HL-60 (cell line): ENCODE measurements around the gene CELF5.
A peak's percentile ranks its signal among the peaks of the same experiment; 100 is the strongest.

Experiments used
- DNase-seq, 2 experiments: peaks; one replicate each; pipeline ENCODE4 v3.0.0-alpha.2; 2010 to 2020; ENCODE audit warnings: low read depth in 1 of 2, low spot score in 1 of 2
- H3K27ac ChIP-seq: fragments of 250-450 bp; sonication (Bioruptor Pico); replicated peaks from 2 replicates; pipeline ENCODE4 v1.5.1; 2020; ENCODE audit warnings: mild to moderate bottlenecking, moderate library complexity
- H3K27me3 ChIP-seq: fragments of 250-450 bp; sonication (Bioruptor Pico); 2 replicates; pipeline ENCODE4 v1.5.1; 2021; ENCODE audit warnings: mild to moderate bottlenecking, moderate library complexity; ENCODE audit not compliant: insufficient read depth, poor library complexity, severe bottlenecking
- H3K4me3 ChIP-seq: replicated peaks from 2 replicates; pipeline ENCODE4 v1.5.1; 2011; ENCODE audit warnings: mild to moderate bottlenecking, control low read depth, low read length; ENCODE audit not compliant: insufficient read depth
- CTCF ChIP-seq: IDR thresholded peaks from one replicate; pipeline ENCODE4 v1.5.1; 2011; ENCODE audit warnings: low read length, control low read depth, inconsistent platforms; ENCODE audit not compliant: insufficient read depth
- GABPA ChIP-seq: IDR thresholded peaks from 2 replicates; pipeline ENCODE4 v1.6.1; 2012; ENCODE audit warnings: low read depth
- POLR2AphosphoS5 ChIP-seq: IDR thresholded peaks from 2 replicates; pipeline ENCODE4 v1.6.1; 2012; ENCODE audit warnings: low read depth
- REST ChIP-seq: IDR thresholded peaks from 2 replicates; pipeline ENCODE4 v1.6.1; 2012; ENCODE audit warnings: low read depth; ENCODE audit not compliant: insufficient replicate concordance
- SPI1 ChIP-seq: IDR thresholded peaks from 2 replicates; pipeline ENCODE4 v1.6.1; 2012; ENCODE audit warnings: low read depth, mild to moderate bottlenecking, borderline replicate concordance

The CELF5 gene

GRCh38 chr19:3248728-3249326 lies 24.4 kb downstream of the CELF5 start:
- Histone ChIP-seq H3K27ac (no peak overlapping the region), H3K27me3 (no peaks in the 10 kb centered on the region), H3K4me3 (no peak overlapping the region)
- TF ChIP-seq SPI1 (no peak), POLR2AphosphoS5 (no peak), CTCF (no peak), GABPA (no peak), REST (no peak)
- no peak for DNase-seq

- Histone ChIP-seq H3K4me3 (no peak overlapping the region), H3K27me3 (no peaks in the 10 kb centered on the region), H3K27ac (no peak overlapping the region)
- TF ChIP-seq SPI1 (no peak), POLR2AphosphoS5 (no peak), GABPA (no peak), CTCF (no peak), REST (no peak)
- no peak for DNase-seq
Measured at GRCh38 chr19:3249408-3249807, 24.9 kb downstream of the CELF5 start.

- H3K27ac ChIP-seq, result no peak overlapping the region
- peak; percentile 17 to 26 for DNase-seq
- no peaks in the 10 kb centered on the region for H3K27me3 ChIP-seq
- TF ChIP-seq SPI1 (no peak), CTCF (peak; percentile 71), REST (no peak), POLR2AphosphoS5 (no peak), GABPA (no peak)
- no peak overlapping the region for H3K4me3 ChIP-seq
Measured at GRCh38 chr19:3250675-3251074, 26.2 kb downstream of the CELF5 start.
